ENCODE measurements around the gene ZNF219.
A peak's percentile ranks its signal among the peaks of the same experiment; 100 is the strongest.

The ZNF219 gene

DNA sequence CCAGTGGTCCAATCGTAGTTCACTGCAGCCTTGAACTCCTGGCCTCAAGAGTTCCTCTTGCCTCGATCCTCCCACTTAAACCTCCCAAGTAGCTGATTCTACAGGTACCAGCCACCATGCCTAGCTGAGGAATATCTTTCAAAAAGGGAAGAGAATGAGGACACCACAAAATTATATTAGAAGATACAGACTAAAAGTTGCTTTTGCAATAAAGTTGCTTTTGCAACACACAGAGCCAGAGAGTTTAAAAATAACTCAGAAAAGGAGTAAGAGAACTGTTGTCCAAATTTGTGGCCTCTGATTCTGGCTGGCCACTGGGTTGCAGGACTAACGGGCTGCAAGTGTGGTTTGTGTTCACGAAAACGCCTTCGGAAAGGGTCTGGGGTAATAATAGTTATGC is 22.2 kb upstream of the ZNF219 start:
- TF ChIP-seq CTCF (IDR thresholded peaks at IDR 0.05; ENCODE audit: insufficient read depth, low read depth, low read length, missing control alignments), result no peak

GRCh38 chr14:21118933-21119332 is 20.5 kb upstream of the ZNF219 start:
- TF ChIP-seq CTCF (IDR thresholded peaks at IDR 0.05; ENCODE audit: insufficient read depth, low read depth, low read length, missing control alignments), result no peak
- H3K4me3 ChIP-seq (ENCODE audit: low read length), result no peak overlapping the region
- no peak for DNase-seq (ENCODE audit: low read depth)

More for the DNA sequence above, 22.2 kb upstream of the ZNF219 start:
- DNase-seq (ENCODE audit: low read depth), result no peak
- no peak overlapping the region for H3K4me3 ChIP-seq (ENCODE audit: low read length)

- H3K4me3 ChIP-seq (ENCODE audit: low read length), result no peak overlapping the region
- DNase-seq (ENCODE audit: low read depth), result no peak
- no peak for TF ChIP-seq CTCF (IDR thresholded peaks at IDR 0.05; ENCODE audit: insufficient read depth, low read depth, low read length, missing control alignments)
Observed at GRCh38 chr14:21113369-21113768, 14.9 kb upstream of the ZNF219 start.

- TF ChIP-seq CTCF (IDR thresholded peaks at IDR 0.05; ENCODE audit: insufficient read depth, low read depth, low read length, missing control alignments), result no peak
- no peak for DNase-seq (ENCODE audit: low read depth)
- no peak overlapping the region for H3K4me3 ChIP-seq (ENCODE audit: low read length)
Observed at GRCh38 chr14:21112255-21112654, 13.8 kb upstream of the ZNF219 start.

- DNase-seq (ENCODE audit: low read depth), result peak; percentile 78
- TF ChIP-seq CTCF (IDR thresholded peaks at IDR 0.05; ENCODE audit: insufficient read depth, low read depth, low read length, missing control alignments), result no peak
- H3K4me3 ChIP-seq (ENCODE audit: low read length), result no peak overlapping the region
Observed at GRCh38 chr14:21109377-21110138, 11.1 kb upstream of the ZNF219 start.

GRCh38 chr14:21108791-21109190 is 10.3 kb upstream of the ZNF219 start:
- no peak overlapping the region for H3K4me3 ChIP-seq (ENCODE audit: low read length)
- no peak for TF ChIP-seq CTCF (IDR thresholded peaks at IDR 0.05; ENCODE audit: insufficient read depth, low read depth, low read length, missing control alignments)
- no peak for DNase-seq (ENCODE audit: low read depth)

GRCh38 chr14:21107283-21107800 is 8.9 kb upstream of the ZNF219 start:
- no peak for TF ChIP-seq CTCF (IDR thresholded peaks at IDR 0.05; ENCODE audit: insufficient read depth, low read depth, low read length, missing control alignments)
- H3K4me3 ChIP-seq (ENCODE audit: low read length), result no peak overlapping the region
- peak; percentile 52 for DNase-seq (ENCODE audit: low read depth)
